ENCODE measurements around the gene GPR157.
"Not testable (repeated sequence)": the region's sequence is repeated elsewhere in the genome, so short reads cannot be mapped to it uniquely, and the experiment has no call there.

GPR157 gene, protein sequence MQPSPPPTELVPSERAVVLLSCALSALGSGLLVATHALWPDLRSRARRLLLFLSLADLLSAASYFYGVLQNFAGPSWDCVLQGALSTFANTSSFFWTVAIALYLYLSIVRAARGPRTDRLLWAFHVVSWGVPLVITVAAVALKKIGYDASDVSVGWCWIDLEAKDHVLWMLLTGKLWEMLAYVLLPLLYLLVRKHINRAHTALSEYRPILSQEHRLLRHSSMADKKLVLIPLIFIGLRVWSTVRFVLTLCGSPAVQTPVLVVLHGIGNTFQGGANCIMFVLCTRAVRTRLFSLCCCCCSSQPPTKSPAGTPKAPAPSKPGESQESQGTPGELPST

GRCh38 chr1:9128520-9129265 lies at the start of gene GPR157:
GPR157 (minus strand) TSS chr1:9129102; CDS start chr1:9129027, 75 bp downstream.
- peak; percentile 87 for DNase-seq

DNA sequence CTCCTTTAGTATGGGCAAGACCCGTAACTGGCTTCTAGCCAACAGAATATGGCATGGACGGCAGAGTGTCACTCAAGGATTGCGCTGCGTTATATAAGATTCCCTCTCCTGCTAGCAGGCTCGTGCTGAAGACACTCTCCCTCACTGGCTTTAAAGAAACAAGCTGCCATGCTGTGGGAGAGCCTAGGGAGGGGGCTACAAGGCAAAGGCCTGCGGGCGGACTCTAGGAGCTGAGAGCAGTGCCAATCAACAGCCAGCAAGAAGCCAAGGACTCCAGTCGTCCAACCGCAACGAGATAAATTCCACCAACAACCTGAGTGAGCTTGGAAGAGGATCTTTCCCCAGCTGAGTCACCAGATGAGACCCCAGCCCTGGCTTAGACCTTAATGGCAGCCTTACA lies 45.9 kb upstream of the GPR157 start:
- no peak for DNase-seq

DNA sequence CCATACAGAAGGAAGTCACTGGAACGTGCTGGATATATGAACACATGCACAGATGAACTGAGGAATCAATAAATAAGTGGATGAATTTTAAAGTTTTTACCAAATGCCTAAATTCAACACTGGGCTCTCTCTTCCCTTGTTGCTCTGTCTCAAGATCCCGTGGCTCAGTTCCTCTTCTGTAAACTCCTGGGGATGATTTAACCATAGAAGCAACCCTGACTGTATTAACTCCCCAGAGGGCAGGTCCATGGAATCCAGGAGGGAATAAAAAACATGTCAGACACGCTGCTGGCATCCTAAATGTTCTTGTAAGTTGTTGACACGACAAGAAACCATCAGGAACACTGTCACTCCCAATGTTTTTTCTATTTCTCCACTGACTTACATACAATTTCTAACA lies 45.3 kb upstream of the GPR157 start:
- DNase-seq = no peak

DNA sequence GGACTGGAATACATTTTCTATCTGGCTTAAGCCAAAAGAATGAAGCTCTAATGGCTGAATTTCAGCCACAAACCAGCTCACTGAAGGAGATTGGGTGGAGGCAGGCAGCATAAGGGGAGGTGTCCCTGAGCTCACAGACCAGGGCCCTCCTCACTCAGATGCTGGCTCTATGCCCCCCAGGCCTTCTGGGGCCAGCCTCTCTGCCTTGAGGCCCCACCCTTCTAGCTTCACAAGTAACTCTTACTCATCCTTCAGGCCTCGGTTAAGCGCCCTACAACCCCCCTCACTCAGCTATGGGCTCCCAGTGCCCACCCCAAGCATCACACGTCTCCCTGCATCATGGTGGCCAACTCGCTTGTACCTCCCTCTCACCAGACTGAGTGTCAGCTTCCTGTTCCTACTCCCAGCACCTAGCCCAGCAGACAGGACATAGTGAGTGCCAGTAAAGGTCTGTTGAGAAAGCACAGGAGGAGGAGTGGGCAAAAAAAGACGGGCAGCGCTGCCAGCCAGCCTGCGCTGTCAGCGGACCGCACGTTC lies 40.8 kb upstream of the GPR157 start:
- no peak for DNase-seq

DNA sequence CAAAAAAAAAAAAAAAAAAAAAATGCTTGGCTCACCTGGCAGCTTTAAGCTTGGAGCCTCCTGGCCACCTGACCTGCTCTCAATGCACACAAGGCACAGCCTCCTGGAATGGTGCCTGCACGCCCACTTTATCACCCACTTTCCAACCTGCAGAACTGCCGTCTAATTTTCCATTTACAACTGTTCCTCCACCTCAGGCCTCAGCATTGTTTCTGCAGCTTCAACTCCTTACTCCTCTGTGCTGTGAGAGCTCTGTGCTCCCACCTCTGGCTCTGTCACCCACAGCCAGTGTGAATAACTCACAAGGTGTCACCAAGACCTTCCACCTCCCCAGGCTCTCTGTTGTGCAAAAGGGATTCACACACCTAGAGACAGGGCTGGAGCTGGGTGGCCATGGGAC lies 38.7 kb upstream of the GPR157 start:
- DNase-seq = no peak

DNA sequence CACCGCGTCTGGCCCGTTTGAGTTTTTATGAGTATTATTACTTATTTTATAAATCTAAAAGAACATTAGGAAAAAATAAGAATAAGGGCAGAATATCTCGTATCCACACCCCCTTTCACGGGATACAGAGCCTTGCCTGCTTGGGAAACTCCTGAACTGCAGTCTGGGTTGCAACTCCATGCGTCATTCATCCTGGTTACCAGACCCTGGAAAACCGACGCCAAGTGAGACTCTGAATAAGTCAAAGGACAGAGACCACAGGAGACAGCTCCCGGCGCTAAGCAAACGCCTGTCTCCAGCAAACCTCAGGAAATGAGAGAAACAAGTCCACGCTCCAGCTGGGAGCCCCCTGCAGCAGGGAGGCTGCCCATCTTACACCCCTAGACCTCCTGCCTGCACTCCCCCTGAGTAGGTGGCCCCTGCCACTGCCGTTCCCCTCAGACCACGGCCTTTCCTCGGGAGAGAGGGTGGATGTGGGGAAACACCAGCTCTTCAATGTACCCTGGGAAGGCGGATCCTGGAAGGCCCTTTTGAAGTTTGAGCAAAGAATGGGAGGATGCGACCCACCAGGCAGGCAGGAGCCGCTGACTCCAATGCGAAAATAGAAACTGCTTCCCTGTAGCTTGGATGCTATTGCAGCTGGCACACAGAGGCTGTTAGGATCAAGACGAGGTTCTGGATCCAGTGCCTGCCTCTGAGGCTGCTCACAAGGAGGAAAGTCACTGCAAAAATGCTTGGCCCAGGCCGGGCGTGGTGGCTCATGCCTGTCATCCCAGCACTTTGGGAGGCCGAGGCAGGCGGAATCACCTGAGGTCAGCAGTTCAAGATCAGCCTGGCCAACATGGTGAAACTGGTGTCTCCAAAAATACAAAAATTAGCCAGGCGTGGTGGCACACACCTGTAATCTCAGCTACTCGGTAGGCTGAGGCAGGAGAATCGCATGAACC lies 37.7 kb upstream of the GPR157 start:
- no peak for DNase-seq

- no peak for DNase-seq
Observed at GRCh38 chr1:9165396-9165795, 36.5 kb upstream of the GPR157 start.

DNA sequence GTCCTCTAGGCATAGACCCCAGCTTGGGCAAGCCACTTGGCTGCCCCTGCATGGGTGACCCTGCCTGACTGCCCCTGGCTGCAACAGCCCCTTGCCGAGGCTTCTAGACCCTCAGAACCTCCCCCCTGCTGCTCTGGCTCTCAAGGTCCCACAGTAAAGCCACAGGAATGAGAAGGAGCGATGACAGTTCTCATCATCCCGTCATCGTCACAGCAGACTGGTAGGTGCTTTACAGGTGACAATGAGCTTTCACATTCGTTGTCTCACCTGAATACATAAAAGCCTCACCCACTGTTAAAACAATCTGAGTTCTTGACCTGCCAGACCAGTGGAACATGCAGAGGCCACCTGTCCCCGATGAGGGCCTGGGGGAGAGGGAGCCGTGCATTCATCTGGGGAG lies 36.0 kb upstream of the GPR157 start:
- DNase-seq = no peak

DNA sequence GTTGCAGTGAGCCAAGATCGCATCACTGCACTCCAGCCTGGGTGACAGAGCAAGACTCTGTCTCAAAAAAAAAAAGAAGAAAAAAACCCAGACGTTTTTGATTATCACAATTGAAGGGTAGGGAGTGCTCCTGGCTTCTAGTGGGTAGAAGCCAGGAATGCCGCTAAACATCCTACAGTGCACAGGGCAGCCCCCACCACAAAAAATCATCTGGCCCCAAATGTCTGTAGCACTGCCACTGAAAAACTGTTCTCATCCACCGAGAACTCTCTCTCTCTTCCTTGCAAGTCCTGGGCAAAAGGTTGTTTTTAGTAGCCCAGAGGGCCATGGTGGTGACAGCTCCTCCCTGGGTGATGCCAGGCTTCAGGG lies 35.6 kb upstream of the GPR157 start:
- no peak for DNase-seq

DNA sequence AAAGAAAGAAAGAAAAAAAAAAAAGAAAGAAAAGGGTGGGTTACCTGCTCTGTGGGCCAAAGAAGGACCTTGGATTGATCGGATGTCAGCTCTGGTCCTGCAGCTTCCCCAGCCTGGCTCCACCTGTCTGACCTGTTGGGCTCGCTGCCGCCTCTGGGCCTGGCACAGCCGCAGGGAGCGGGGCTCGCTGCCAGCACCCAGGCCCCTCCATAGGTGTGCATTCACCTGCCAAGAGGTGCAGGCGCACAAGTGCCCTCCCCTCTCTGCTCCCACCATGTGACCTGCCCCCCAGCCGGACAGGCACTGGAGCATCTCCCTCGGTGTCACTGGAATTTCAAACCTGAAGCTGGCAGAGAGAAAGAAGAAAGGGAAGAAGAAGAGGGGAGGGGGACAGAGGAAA lies 33.1 kb upstream of the GPR157 start:
- no peak for DNase-seq

GRCh38 chr1:9161342-9161741 lies 32.4 kb upstream of the GPR157 start:
- DNase-seq = no peak

GRCh38 chr1:9160079-9160717 lies 31.3 kb upstream of the GPR157 start:
- DNase-seq = no peak

- no peak for DNase-seq
Observed at GRCh38 chr1:9155879-9156278, 27.0 kb upstream of the GPR157 start.

DNA sequence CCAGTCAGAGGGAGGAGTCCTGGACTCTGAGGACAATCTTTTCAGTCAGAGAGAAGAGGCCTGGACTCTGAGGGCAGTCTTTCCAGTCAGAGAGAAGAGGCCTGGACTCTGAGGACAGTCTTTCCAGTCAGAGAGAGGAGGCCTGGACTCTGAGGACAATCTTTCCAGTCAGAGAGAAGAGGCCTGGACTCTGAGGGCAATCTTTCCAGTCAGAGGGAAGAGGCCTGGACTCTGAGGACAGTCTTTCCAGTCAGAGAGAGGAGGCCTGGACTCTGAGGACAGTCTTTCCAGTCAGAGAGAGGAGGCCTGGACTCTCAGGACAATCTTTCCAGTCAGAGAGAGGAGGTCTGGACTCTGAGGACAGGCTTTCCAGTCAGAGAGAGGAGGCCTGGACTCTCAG lies 26.5 kb upstream of the GPR157 start:
- DNase-seq = not testable (repeated sequence)

DNA sequence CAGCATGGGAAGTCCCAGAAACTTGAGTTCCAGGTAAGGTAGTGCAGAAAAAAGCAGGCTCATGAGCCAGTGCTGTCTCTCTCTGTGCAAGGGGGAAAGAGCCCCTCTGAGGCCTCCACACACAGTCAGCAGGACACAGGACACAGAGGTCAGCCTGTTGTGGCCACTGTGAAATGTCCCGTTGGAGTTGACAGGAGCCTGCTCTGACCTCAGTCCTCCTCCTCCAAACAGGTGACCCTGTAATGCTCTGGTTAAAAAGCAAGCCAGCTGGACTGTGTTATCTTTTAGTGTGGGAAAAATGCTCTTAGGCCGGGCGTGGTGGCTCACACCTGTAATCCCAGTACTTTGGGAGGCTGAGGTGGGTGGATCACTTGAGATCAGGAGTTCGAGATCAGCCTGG lies 24.2 kb upstream of the GPR157 start:
- no peak for DNase-seq

- DNase-seq = no peak
Observed at GRCh38 chr1:9152535-9152934, 23.6 kb upstream of the GPR157 start.

DNA sequence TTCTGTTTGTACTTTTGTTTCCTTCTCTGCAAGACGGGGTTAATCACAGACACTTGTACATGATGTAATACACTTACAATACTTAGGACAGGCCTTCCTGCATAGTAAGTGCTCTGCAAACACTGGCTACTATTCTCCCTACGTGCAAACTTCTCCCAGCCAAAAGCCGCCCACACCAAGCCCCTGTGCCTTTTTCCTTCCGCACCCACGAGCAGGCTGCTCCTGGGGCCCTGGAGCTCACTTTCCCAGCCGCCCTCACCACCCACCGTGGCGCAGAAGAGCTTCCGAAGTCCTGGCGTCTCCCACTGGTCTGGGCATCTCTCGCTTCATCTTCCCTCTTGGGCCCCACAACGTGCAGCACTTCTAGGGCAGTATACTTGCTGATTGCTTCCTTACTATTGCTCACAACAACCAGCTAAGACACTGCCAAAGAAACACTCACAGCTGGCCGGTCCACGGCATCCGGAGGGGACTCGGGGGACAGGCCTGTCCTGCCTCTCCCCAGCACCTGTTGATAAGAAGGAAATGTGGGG lies 22.5 kb upstream of the GPR157 start:
- no peak for DNase-seq

DNA sequence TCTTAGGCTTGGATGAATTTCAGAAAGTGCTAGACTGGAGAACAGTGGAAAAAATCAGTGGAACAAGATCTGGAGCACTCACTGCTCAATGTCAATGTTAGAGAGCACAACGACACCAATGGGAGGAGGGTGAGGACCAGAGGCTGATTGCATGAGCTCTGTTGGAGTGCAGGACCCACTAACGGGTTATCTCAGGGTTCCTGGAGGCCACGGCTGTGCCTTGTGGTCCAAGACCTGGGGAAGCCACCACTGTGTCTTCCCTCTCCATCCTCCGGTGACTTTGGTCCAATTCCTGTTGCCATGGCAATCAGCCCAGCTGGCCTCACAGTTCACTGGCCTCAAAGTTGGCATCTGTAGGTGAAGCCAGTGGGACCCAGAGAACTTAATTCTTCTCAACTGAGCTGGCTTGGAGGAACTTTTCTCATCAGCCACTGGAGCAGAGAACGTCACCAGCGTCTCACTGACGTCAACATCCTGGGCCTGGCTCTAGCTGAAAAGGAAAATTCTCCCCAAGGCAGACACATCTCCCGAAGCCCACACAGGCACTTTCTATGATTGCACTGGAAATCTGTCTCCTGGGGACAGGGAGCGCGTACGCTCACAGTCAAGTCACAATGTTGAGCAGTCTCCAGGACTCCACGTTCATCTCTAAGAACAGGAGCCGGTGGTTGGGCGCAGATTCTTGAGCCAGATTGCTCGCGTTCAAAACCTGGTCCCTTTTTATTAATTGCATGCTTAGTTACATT lies 21.9 kb upstream of the GPR157 start:
- DNase-seq = no peak

DNA sequence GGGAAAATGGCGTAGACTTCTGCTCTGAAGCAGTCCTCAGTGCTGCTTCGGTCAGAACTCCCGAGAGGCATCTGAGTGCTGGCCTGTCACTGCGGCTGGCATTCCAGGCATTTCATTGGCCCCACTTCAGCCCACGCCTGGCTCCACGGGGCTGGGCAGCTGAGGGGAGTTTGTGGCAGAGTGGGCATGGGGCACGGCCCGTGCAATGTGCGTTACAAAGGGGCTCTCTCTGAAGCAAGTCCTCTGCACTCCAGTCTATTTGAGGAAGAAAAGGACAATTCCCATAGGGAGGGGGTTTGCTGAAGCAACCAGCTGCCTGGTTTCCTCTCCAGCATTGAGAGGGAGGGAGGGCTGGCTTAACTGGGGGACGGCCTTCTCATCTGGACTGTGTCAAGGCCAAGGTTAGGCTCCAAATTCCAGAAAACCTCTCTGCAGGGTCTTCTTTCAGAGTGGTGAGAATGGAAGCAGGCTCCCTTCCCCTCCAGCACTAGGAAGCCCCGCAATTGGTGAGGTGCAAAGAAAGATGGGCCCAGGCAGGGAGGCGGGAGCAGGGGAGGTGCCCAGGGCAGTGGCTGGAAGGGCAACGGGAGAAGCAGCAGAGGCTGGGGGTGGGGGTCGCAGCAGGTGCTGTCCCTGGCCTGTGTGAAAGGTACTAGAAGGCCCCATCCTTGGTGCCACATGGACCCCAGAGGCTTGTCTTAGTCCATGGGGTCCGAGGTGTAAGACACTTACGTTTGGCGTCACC lies 21.1 kb upstream of the GPR157 start:
- no peak for DNase-seq

DNA sequence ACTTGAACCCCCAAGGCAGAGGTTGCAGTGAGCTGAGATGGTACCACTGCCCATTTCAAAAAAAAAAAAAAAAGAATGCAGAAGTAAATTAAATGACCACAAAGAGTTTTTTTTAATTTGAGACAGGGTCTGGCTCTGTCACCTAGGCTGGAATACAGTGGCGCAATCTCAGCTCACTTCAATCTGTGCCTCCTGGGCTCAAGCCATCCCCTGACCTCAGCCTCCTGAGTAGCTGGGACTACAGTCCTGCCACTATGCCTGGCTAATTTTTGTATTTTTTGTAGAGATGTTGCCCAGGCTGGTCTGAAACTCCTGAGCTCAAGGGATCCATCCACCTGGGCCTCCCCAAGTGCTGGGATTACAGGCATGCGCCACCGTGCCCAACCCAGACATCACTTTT lies 20.2 kb upstream of the GPR157 start:
- DNase-seq = no peak

- DNase-seq = no peak
Observed at GRCh38 chr1:9146156-9146555, 17.3 kb upstream of the GPR157 start.
